Effector memory CD8-positive, alpha-beta T cell (primary cell): ENCODE measurements around the gene COL1A1.

ENCODE experiments used
- ATAC-seq: fragments of 150-1000 bp; cut with Tn5 transposase; replicated peaks from 2 replicates; pipeline ENCODE4 v1.10.0; 2021; ENCODE audit warnings: mild to moderate bottlenecking, moderate library complexity
- DNase-seq, 3 experiments: peaks; one replicate each; pipeline ENCODE4 v3.0.0; 2021
- H3K27ac Mint-ChIP-seq, 2 donors: one replicate each; pipeline ENCODE4 v1.8.0; 2022; ENCODE audit warnings: mild to moderate bottlenecking in 2 of 2, mixed read lengths in 2 of 2, moderate library complexity in 2 of 2
- H3K27me3 Mint-ChIP-seq, 2 donors: one replicate each; pipeline ENCODE4 v1.8.0; 2022; ENCODE audit warnings: mixed read lengths in 2 of 2
- H3K36me3 Mint-ChIP-seq: one replicate; pipeline ENCODE4 v1.8.0; 2022; ENCODE audit warnings: mild to moderate bottlenecking, moderate library complexity, mixed read lengths; ENCODE audit not compliant: insufficient read depth
- H3K4me1 Mint-ChIP-seq, 2 donors: one replicate each; pipeline ENCODE4 v1.8.0; 2022; ENCODE audit warnings: low read depth in 2 of 2, mixed read lengths in 2 of 2
- H3K4me3 Mint-ChIP-seq, 2 donors: one replicate each; pipeline ENCODE4 v1.8.0; 2022; ENCODE audit warnings: mild to moderate bottlenecking in 2 of 2, mixed read lengths in 2 of 2, moderate library complexity in 2 of 2
- H3K9me3 Mint-ChIP-seq, 2 donors: one replicate each; pipeline ENCODE4 v1.8.0; 2022; ENCODE audit warnings: mixed read lengths in 2 of 2

The COL1A1 gene

DNA sequence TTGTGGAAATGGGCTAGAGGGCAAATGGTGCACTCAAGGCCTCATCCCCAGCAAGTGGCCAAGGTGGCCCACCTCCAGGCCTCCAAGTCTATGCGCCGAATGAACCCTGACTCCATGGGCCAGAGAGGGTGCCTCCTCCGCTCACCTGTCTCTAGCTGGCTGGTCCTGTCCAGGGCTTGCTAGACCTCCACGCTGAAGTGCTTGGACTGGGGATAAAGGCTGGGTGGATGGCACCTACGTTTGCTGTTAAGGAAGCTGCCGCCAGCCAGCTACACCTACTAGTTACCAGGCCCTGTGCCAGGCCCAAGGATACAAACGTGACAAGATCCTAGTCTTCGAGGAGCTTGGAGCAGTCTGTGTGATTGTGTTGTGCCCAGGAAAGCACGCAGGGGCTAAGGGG lies 36.4 kb downstream of the COL1A1 start:
- H3K27ac Mint-ChIP-seq, result no peak overlapping the region
- peaks cover 10% of the 10 kb centered on the region for H3K36me3 Mint-ChIP-seq
- no peaks in the 10 kb centered on the region for H3K9me3 Mint-ChIP-seq
- ATAC-seq (no peak), DNase-seq (no peak)
- peaks cover 0 to 22% of the 10 kb centered on the region in 2 donors for H3K27me3 Mint-ChIP-seq
- H3K4me1 Mint-ChIP-seq, result peaks cover 22 to 26% of the 10 kb centered on the region in 2 donors
- no peak overlapping the region for H3K4me3 Mint-ChIP-seq

- Mint-ChIP-seq H3K4me1 (peaks cover 22 to 26% of the 10 kb centered on the region in 2 donors), H3K4me3 (no peak overlapping the region), H3K36me3 (peaks cover 6% of the 10 kb centered on the region), H3K27me3 (peaks cover 0 to 22% of the 10 kb centered on the region in 2 donors), H3K27ac (no peak overlapping the region), H3K9me3 (no peaks in the 10 kb centered on the region)
- DNase-seq (no peak), ATAC-seq (no peak)
Observed at GRCh38 chr17:50164697-50164988, 36.8 kb downstream of the COL1A1 start.

DNA sequence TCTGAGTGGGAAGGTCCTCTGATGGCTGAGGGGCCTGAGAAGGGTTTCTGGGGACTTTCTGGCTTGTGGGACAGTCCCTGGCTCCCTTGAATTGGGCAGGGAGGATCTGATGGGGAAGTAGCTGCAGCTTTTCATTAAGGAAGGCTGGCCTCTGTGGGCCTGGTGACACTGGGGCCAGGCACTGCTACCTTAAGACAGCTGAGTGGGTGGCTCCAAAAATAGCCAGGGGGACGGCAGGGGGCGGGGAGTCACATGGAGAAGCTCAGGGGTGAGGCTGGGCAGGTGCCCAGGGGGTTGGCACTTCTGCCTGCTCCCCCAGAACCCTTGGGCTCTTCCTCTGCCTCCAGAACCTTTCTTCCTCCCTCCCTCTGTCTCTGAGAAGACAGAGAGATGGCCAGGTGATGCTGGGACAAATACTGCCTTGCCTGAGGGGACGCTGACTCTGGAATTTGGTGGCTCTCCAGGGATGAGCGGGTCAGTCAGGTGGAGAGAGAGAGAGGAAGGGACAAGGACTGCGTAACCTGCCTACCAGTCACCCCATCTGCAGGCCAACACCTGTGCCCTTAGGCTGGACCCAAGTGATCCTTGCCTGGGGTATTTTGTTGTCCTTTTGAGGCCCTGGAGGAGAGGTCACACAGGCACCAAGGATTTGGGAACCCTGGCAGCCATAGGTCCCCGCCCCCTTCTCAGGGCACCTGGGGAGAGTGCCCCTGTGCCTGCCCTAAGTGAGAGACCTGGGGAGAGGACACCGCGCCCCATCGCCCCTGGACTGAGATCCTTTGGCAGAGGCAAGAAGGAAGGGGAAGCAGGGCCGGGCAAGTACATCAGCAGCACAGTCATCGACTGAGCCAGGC lies 37.4 kb downstream of the COL1A1 start:
- Mint-ChIP-seq H3K9me3 (no peaks in the 10 kb centered on the region), H3K4me3 (no peak overlapping the region), H3K27ac (no peak overlapping the region), H3K27me3 (peaks cover 0 to 17% of the 10 kb centered on the region in 2 donors), H3K4me1 (peaks cover 18 to 21% of the 10 kb centered on the region in 2 donors), H3K36me3 (peaks cover under 1% of the 10 kb centered on the region)
- ATAC-seq (no peak), DNase-seq (no peak)

DNA sequence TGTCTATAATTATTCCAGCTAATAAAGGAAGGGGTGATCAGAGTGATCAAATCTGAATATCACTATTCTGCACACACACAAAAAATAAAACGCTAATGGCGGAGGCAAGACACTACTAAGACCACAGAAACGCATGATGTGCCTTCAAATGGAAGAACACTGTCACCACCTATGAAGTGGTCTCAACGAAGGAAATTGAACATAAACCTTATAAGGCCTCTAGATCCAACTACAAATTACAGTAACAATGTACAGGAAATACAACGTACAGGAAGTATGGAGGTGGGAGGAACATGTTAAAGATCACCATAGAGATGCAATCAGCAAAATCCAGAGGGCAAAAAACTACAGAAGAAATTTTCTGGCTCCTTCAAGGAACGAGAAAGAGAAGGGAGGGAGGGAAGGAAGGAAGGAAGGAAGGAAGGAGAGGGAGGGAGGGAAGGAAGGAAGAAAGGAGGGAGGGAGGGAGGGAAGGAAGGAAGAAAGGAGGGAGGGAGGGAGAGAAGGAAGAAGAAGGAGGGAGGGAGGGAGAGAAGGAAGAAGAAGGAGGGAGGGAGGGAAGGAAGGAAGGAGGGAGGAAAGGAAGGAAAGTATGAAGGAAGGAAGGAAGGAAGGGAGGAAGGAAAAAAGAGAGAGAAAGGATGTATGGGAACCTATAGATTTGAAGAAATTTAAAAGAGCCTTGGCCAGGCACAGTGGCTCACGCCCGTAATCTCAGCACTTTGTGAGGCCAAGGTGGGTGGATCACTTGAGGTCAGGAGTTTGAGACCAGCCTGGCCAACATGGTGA lies 38.8 kb downstream of the COL1A1 start:
- Mint-ChIP-seq H3K36me3 (no peaks in the 10 kb centered on the region), H3K4me1 (peaks cover 14 to 23% of the 10 kb centered on the region in 2 donors), H3K27ac (peak overlapping the region in 1 of 2 donors; percentile 65), H3K27me3 (peaks cover 0 to 3% of the 10 kb centered on the region in 2 donors), H3K4me3 (no peak overlapping the region), H3K9me3 (no peaks in the 10 kb centered on the region)
- ATAC-seq (no peak), DNase-seq (no peak)

GRCh38 chr17:50161911-50162288 lies 39.5 kb downstream of the COL1A1 start:
- H3K27ac Mint-ChIP-seq, result peak overlapping the region; percentile 3 to 65
- no peaks in the 10 kb centered on the region for H3K9me3 Mint-ChIP-seq
- H3K27me3 Mint-ChIP-seq, result no peaks in the 10 kb centered on the region
- no peaks in the 10 kb centered on the region for H3K36me3 Mint-ChIP-seq
- no peak for ATAC-seq
- no peak for DNase-seq
- H3K4me1 Mint-ChIP-seq, result peaks cover 14 to 23% of the 10 kb centered on the region in 2 donors
- peak overlapping the region; percentile 53 to 74 for H3K4me3 Mint-ChIP-seq

DNA sequence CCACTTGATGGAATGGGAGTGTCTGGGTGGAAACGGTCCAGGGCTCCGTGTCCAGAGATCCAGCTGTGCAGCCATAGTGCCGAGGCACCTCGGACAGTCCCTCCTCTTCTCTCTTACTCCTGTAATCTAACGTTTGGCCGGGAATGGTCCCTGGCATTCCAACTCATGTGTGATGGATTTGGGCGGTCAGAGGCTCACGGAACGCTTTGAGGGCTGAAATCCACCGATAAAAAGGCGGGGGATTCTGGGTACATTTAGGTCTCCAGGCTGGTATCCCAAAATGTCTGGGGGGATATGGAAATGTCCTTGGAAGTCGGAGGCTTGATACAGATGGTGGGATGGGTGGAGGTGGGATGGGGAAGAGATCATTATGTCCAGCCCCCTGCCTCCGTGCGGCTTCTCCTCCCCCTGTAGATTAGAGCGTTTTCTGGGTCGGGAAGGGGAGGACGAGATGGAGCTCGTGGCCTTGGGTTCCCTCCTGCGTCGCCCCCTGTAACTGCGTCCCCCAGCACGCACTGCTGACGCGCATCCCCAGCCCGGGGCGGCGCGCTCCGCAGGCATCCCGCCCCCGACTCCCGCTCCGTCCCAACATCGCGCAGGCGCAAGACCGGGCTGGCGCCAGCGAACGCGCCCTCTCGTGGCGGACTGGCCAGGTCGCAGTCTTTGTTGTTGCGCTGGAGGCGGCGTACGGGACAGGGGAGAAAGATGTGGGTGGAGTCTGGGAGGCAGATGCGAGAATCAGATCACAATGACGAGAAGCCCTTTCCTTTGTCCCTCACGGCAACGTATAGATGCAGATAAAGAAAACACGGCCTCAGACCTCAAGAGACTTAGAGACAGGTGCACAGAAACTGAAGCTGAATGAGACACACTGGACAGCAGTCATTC lies 40.2 kb downstream of the COL1A1 start:
- DNase-seq, result peak; percentile 91 to 95 (median 93)
- H3K9me3 Mint-ChIP-seq, result no peaks in the 10 kb centered on the region
- peaks cover 14 to 23% of the 10 kb centered on the region in 2 donors for H3K4me1 Mint-ChIP-seq
- no peaks in the 10 kb centered on the region for H3K36me3 Mint-ChIP-seq
- peak overlapping the region; percentile 65 to 72 for H3K27ac Mint-ChIP-seq
- peak; percentile 96 for ATAC-seq
- H3K27me3 Mint-ChIP-seq, result no peaks in the 10 kb centered on the region
- H3K4me3 Mint-ChIP-seq, result peak overlapping the region; percentile 53 to 74

DNA sequence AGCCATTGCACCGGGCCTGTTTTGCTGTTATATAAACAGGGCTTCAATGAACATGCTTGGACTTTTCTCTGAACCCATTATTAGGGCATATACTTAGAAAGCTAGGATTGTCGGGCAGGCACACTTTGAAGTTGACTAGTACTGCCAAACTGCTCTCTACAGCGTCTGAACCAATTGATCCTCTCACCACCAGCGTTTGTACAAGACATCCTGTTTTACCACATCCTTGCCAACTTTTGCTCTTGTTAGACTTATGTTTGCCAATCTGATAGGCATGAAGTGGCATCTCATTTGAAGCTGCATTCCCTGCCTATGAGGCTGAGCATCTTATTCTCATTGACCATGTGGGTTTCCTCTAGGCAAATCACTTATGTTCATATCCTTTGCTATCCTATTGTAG lies 43.5 kb downstream of the COL1A1 start:
- H3K36me3 Mint-ChIP-seq, result no peaks in the 10 kb centered on the region
- H3K4me3 Mint-ChIP-seq, result peak overlapping the region in 1 of 2 donors; percentile 17
- peaks cover 14 to 20% of the 10 kb centered on the region in 2 donors for H3K4me1 Mint-ChIP-seq
- H3K9me3 Mint-ChIP-seq, result no peaks in the 10 kb centered on the region
- peak overlapping the region in 1 of 2 donors; percentile 56 for H3K27ac Mint-ChIP-seq
- H3K27me3 Mint-ChIP-seq, result no peaks in the 10 kb centered on the region
- ATAC-seq, result no peak
- no peak for DNase-seq

DNA sequence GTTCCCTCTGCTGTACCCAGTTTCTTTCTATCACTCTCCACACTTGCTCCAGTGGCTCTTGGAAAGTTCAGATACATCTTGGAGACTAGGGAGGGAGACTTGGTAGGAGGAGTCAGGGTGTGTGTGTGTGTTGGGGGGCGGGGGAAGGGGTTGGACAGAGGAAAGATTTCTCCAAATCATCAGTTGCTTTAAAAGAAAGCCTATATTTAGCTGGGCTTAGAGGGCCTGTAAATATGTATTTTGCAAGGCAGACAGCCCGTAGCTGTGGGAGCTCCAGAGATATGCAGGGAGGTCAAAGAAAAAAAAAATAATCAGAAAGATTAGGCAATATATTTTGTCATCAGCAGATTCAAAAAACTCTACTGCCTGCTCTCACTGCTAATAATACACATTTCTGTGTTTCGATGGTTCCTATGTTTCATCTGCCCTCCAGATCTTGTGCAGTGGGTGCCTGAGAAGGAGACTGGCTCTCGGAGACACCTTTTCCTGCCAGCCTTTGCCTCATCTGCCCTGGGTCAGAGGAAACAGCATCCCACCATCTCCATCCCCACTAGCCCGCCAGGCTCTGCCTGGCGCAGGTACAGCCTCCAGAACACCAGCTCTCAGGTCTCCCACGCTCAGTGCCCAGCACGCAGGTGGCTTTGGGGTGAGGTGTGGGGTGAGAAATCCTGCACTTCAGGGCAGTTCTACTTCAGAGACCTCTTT lies 46.2 kb downstream of the COL1A1 start:
- no peak overlapping the region for H3K27ac Mint-ChIP-seq
- ATAC-seq, result no peak

GRCh38 chr17:50154604-50155003 lies 46.8 kb downstream of the COL1A1 start:
- no peaks in the 10 kb centered on the region for H3K9me3 Mint-ChIP-seq
- DNase-seq, result no peak
- H3K27ac Mint-ChIP-seq, result no peak overlapping the region
- peaks cover 13 to 19% of the 10 kb centered on the region in 2 donors for H3K4me1 Mint-ChIP-seq
- no peak for ATAC-seq
- H3K27me3 Mint-ChIP-seq, result no peaks in the 10 kb centered on the region
- H3K36me3 Mint-ChIP-seq, result peaks cover 7% of the 10 kb centered on the region
- no peak overlapping the region for H3K4me3 Mint-ChIP-seq

More for the DNA sequence above, 46.2 kb downstream of the COL1A1 start:
- H3K36me3 Mint-ChIP-seq, result peaks cover 7% of the 10 kb centered on the region
- DNase-seq, result no peak
- H3K27me3 Mint-ChIP-seq, result no peaks in the 10 kb centered on the region
- H3K9me3 Mint-ChIP-seq, result no peaks in the 10 kb centered on the region
- peaks cover 13 to 19% of the 10 kb centered on the region in 2 donors for H3K4me1 Mint-ChIP-seq
- H3K4me3 Mint-ChIP-seq, result no peak overlapping the region

DNA sequence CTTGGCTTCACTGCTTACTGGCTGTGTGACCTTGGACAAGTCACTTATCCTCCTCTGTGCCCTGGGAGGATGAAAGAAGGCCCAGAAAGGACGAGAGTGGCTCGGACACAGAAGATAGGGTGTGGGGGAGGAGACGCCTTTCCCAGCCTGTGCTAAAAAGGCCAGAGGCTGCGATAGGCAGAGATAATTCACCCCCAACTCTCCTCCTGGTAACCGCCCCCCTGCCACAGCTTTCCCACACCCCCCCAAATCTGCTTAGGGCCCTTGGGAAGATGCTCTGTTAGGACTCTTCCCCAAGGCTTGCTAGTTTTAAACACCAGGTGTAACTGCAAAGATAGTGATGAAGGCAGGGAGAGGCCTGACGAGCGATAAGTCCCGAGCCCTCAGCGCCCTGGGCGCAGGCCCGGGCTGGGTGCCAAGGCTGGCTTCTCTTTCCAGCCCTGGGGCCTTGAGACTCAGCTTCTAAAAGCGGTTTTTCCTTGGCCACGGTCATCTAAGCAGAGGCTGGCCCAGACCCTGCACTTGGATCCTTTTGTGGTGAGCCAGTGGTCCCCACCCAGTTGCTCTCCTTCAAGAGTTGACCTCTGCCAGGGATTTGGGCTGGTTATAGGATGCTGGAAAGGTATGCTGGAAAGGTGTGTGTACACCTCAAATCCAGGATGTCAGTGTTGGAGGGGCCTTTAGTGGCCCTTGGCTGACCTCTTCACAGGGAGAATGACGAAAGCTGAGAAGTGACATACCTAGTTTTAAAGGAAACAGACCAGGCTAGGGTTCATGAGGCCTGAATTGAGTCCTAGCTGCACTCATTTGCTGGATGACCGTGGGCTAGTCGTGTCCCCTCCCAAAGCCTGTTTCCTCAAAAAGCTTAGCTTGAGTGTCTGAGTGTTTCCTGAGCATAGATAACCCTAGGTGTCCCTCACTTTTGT lies 47.5 kb downstream of the COL1A1 start:
- Mint-ChIP-seq H3K4me1 (peaks cover 13 to 19% of the 10 kb centered on the region in 2 donors), H3K4me3 (no peak overlapping the region), H3K27me3 (no peaks in the 10 kb centered on the region), H3K36me3 (peaks cover 13% of the 10 kb centered on the region), H3K27ac (no peak overlapping the region), H3K9me3 (no peaks in the 10 kb centered on the region)
- DNase-seq (no peak), ATAC-seq (no peak)

DNA sequence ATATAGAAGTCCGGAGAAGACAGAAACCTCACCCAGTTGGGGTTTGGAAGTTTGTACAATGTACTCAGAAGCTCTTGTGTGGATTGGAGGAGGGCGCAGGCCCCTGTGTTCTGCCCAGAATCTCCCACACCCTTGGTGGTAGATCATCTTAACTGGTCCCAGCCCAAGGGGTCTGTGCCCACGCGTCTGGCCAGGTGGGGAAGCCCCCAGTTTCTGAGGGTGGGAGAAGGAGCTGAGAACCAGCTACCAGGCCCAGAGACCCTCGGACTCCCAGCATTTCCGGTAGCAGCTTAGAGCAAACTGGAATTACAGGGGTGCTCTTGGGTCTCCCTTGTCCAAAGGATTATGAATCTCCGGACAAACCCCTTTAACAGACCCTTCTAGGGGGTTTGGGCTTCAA lies 48.7 kb downstream of the COL1A1 start:
- Mint-ChIP-seq H3K4me3 (peak overlapping the region; percentile 81 to 94), H3K27ac (peak overlapping the region in 1 of 2 donors; percentile 86)

More for the DNA sequence above, 48.7 kb downstream of the COL1A1 start:
- DNase-seq, result no peak
- no peak for ATAC-seq
- H3K9me3 Mint-ChIP-seq, result no peaks in the 10 kb centered on the region
- peaks cover 13 to 19% of the 10 kb centered on the region in 2 donors for H3K4me1 Mint-ChIP-seq
- H3K36me3 Mint-ChIP-seq, result peaks cover 13% of the 10 kb centered on the region
- no peaks in the 10 kb centered on the region for H3K27me3 Mint-ChIP-seq
